IPS-18a (cell line): Measurements from ENCODE around the gene EIF1B.
A peak's percentile ranks its signal among the peaks of the same experiment; 100 is the strongest.

ENCODE experiments used
- H3K27ac ChIP-seq: one replicate; pipeline ENCODE4 v1.5.1; 2013; ENCODE audit warnings: low read length
- H3K27me3 ChIP-seq: one replicate; pipeline ENCODE4 v1.6.1; 2013; ENCODE audit warnings: mild to moderate bottlenecking, low read length; ENCODE audit not compliant: control insufficient read depth, insufficient read depth
- H3K36me3 ChIP-seq: one replicate; pipeline ENCODE4 v1.6.1; 2013; ENCODE audit warnings: low read depth, low read length; ENCODE audit not compliant: control insufficient read depth
- H3K4me1 ChIP-seq: one replicate; pipeline ENCODE4 v1.6.1; 2013; ENCODE audit warnings: low read depth, low read length; ENCODE audit not compliant: control insufficient read depth
- H3K4me3 ChIP-seq: one replicate; pipeline ENCODE4 v1.5.1; 2013; ENCODE audit warnings: low read length
- H3K9ac ChIP-seq: one replicate; pipeline ENCODE4 v1.6.1; 2013; ENCODE audit warnings: mild to moderate bottlenecking, low read length, moderate library complexity
- H3K9me3 ChIP-seq: one replicate; pipeline ENCODE4 v1.6.1; 2013; ENCODE audit warnings: low read depth, low read length; ENCODE audit not compliant: control insufficient read depth

EIF1B gene

GRCh38 chr3:40291471-40291870 lies 18.0 kb upstream of the EIF1B start:
- no peak overlapping the region for H3K4me3 ChIP-seq
- H3K9ac ChIP-seq = no peak overlapping the region
- H3K27ac ChIP-seq = no peak overlapping the region
- no peaks in the 10 kb centered on the region for H3K9me3 ChIP-seq
- no peaks in the 10 kb centered on the region for H3K27me3 ChIP-seq
- H3K36me3 ChIP-seq = no peaks in the 10 kb centered on the region
- peaks cover 23% of the 10 kb centered on the region for H3K4me1 ChIP-seq

GRCh38 chr3:40292637-40293349 lies 16.7 kb upstream of the EIF1B start:
- Histone ChIP-seq H3K9me3 (no peaks in the 10 kb centered on the region), H3K9ac (no peak overlapping the region), H3K27ac (no peak overlapping the region), H3K36me3 (no peaks in the 10 kb centered on the region), H3K4me1 (peaks cover 23% of the 10 kb centered on the region), H3K27me3 (no peaks in the 10 kb centered on the region), H3K4me3 (no peak overlapping the region)

GRCh38 chr3:40294434-40294833 lies 15.1 kb upstream of the EIF1B start:
- H3K36me3 ChIP-seq = no peaks in the 10 kb centered on the region

GRCh38 chr3:40298075-40298474 lies 11.4 kb upstream of the EIF1B start:
- no peak overlapping the region for H3K9ac ChIP-seq
- H3K27me3 ChIP-seq = no peaks in the 10 kb centered on the region
- H3K27ac ChIP-seq = no peak overlapping the region
- no peaks in the 10 kb centered on the region for H3K36me3 ChIP-seq
- H3K4me1 ChIP-seq = peaks cover 6% of the 10 kb centered on the region
- no peak overlapping the region for H3K4me3 ChIP-seq
- H3K9me3 ChIP-seq = no peaks in the 10 kb centered on the region

More at GRCh38 chr3:40294434-40294833, 15.1 kb upstream of the EIF1B start:
- no peak overlapping the region for H3K4me3 ChIP-seq
- peaks cover 23% of the 10 kb centered on the region for H3K4me1 ChIP-seq
- H3K27me3 ChIP-seq = no peaks in the 10 kb centered on the region
- H3K9me3 ChIP-seq = no peaks in the 10 kb centered on the region
- H3K27ac ChIP-seq = no peak overlapping the region
- H3K9ac ChIP-seq = no peak overlapping the region

GRCh38 chr3:40299130-40299720 lies 10.3 kb upstream of the EIF1B start:
- H3K27me3 ChIP-seq = no peaks in the 10 kb centered on the region
- no peaks in the 10 kb centered on the region for H3K4me1 ChIP-seq
- no peak overlapping the region for H3K4me3 ChIP-seq
- H3K36me3 ChIP-seq = no peaks in the 10 kb centered on the region
- no peak overlapping the region for H3K27ac ChIP-seq
- H3K9me3 ChIP-seq = no peaks in the 10 kb centered on the region
- no peak overlapping the region for H3K9ac ChIP-seq

GRCh38 chr3:40299721-40300335 lies 9.7 kb upstream of the EIF1B start:
- Histone ChIP-seq H3K27me3 (no peaks in the 10 kb centered on the region), H3K4me3 (no peak overlapping the region), H3K9ac (no peak overlapping the region), H3K9me3 (no peaks in the 10 kb centered on the region), H3K36me3 (no peaks in the 10 kb centered on the region), H3K4me1 (no peaks in the 10 kb centered on the region), H3K27ac (no peak overlapping the region)

GRCh38 chr3:40302784-40303183 lies 6.7 kb upstream of the EIF1B start:
- no peak overlapping the region for H3K4me3 ChIP-seq
- no peaks in the 10 kb centered on the region for H3K9me3 ChIP-seq
- H3K27ac ChIP-seq = no peak overlapping the region
- no peak overlapping the region for H3K9ac ChIP-seq
- no peaks in the 10 kb centered on the region for H3K27me3 ChIP-seq
- H3K4me1 ChIP-seq = no peaks in the 10 kb centered on the region
- no peaks in the 10 kb centered on the region for H3K36me3 ChIP-seq

GRCh38 chr3:40304352-40304751 lies 5.2 kb upstream of the EIF1B start:
- no peak overlapping the region for H3K4me3 ChIP-seq

GRCh38 chr3:40306336-40306735 lies 3.2 kb upstream of the EIF1B start:
- no peak overlapping the region for H3K4me3 ChIP-seq
- peaks cover 7% of the 10 kb centered on the region for H3K36me3 ChIP-seq
- no peaks in the 10 kb centered on the region for H3K9me3 ChIP-seq
- no peaks in the 10 kb centered on the region for H3K27me3 ChIP-seq
- H3K4me1 ChIP-seq = peaks cover 9% of the 10 kb centered on the region
- H3K27ac ChIP-seq = no peak overlapping the region
- H3K9ac ChIP-seq = no peak overlapping the region

More at GRCh38 chr3:40304352-40304751, 5.2 kb upstream of the EIF1B start:
- Histone ChIP-seq H3K4me1 (peaks cover 5% of the 10 kb centered on the region), H3K36me3 (no peaks in the 10 kb centered on the region), H3K9me3 (no peaks in the 10 kb centered on the region), H3K27me3 (no peaks in the 10 kb centered on the region), H3K9ac (no peak overlapping the region), H3K27ac (no peak overlapping the region)

GRCh38 chr3:40307176-40307575 lies 2.3 kb upstream of the EIF1B start:
- H3K4me3 ChIP-seq = no peak overlapping the region
- H3K27ac ChIP-seq = no peak overlapping the region
- no peaks in the 10 kb centered on the region for H3K9me3 ChIP-seq
- no peak overlapping the region for H3K9ac ChIP-seq
- no peaks in the 10 kb centered on the region for H3K27me3 ChIP-seq
- peaks cover 9% of the 10 kb centered on the region for H3K4me1 ChIP-seq
- H3K36me3 ChIP-seq = peaks cover 15% of the 10 kb centered on the region

GRCh38 chr3:40308725-40309417 lies 636 bp upstream of the EIF1B start:
- Histone ChIP-seq H3K36me3 (peaks cover 32% of the 10 kb centered on the region), H3K9ac (peak overlapping the region; percentile 99)

More at GRCh38 chr3:40308725-40309417, 636 bp upstream of the EIF1B start:
- Histone ChIP-seq H3K4me1 (peaks cover 9% of the 10 kb centered on the region), H3K27me3 (no peaks in the 10 kb centered on the region), H3K27ac (peak overlapping the region; percentile 29), H3K4me3 (peak overlapping the region; percentile 65), H3K9me3 (no peaks in the 10 kb centered on the region)
